Esophagus muscularis mucosa (tissue), 2 donors: ENCODE data around the gene COL6A3.

Experiments used
- EP300 ChIP-seq: sonication (generic); formaldehyde crosslinking; IDR thresholded peaks from one replicate; pipeline ENCODE4 v1.6.1; 2017; ENCODE audit warnings: antibody characterized with exemption
- POLR2A ChIP-seq: fragments of 450-650 bp; IDR thresholded peaks from one replicate; pipeline ENCODE4 v1.6.1; 2017; ENCODE audit warnings: antibody characterized with exemption, moderate library complexity, mild to moderate bottlenecking, low read depth

DNA sequence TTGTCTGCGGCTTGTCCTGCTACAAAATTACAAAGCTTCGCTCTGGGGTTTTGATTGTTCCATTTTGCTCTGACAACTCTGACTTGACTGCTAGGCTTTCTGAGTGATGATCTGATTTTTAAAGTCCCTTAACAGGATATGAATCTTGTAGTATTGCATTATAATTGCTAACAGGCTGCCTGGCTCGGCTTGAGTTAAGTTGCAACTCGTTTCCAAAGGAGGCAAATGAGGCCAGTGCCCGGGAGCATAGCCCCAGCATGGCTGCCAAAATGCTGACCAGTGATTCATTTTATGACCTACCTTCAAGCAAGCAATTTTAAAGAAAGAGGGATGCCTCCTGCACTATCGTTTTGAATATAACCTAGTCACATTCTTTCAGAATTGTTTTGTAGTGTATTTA is 135.4 kb downstream of the COL6A3 start:
- TF ChIP-seq POLR2A (no peak), EP300 (no peak)
